Activated T-cell treated with anti-CD3 and anti-CD28 coated beads for 48 hours (primary cell): Measurements from ENCODE around the gene LINC00632.
"Not testable (repeated sequence)": the region's sequence is repeated elsewhere in the genome, so short reads cannot be mapped to it uniquely, and the experiment has no call there.

Source experiments
- DNase-seq: peaks from one replicate; pipeline ENCODE4 v3.0.0-alpha.2; 2020; ENCODE audit warnings: low read depth

The LINC00632 gene

DNA sequence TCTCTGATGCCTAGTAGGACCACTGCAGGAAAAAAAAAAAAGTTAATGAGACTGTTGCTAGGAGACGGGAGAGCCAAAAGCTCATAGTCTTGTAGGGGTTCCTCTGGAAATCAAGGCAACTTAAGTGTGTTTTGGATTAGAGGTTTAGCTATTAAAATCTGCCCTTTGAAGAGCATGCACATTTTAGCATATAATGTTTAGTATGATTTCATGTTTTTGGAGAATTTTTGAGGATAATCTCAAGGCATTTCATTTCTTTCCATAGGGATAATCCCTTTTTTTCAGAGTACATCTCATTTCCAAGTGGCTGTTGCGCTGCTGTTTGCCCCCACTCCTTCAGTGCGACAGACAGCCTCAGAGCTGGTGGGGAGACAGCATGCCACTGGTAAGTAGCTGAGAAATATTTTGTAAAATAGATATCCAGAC lies at the start of gene LINC00632:
TSS of gene LINC00632 (plus strand) at position 339 of the 426 bp plus-strand sequence.
- no peak for DNase-seq

DNA sequence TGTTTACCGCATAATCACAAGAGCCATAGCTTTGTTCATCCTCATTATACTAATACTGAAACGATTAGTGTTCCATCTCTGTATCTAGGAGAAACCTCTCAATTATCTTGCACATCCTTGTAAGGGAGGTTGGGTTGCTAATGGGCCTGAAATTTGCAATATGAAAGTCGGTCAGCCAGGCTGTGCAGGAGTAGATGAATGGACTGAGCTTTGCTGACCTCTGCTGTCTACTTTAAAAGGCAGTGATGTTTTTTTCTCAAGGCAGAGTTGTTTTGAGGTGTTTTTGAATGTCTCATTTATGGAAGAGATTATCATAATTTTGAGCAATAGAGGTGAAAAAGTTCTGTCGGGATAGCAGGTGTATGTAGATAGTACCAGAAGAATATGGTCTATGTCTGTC lies 47.9 kb upstream of the LINC00632 start:
- no peak for DNase-seq

DNA sequence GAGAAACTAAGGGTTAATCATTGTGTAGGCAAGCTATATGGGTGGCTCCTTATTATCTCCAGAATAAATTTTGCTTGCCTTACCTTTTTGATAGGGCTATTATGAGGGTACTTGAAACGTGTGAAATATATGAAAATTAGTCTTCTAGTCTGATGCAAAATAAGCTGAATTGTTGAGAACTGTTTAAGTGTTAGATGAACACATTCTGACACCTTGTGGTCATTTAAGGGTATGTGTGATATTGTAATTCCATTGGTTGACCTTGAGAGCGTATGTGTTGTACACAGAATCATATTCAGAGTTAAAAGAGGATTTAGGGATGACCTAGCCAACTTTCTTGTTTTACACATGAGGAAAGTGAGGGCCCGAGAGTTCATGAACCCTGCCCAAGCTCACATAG lies 44.6 kb upstream of the LINC00632 start:
- no peak for DNase-seq

DNA sequence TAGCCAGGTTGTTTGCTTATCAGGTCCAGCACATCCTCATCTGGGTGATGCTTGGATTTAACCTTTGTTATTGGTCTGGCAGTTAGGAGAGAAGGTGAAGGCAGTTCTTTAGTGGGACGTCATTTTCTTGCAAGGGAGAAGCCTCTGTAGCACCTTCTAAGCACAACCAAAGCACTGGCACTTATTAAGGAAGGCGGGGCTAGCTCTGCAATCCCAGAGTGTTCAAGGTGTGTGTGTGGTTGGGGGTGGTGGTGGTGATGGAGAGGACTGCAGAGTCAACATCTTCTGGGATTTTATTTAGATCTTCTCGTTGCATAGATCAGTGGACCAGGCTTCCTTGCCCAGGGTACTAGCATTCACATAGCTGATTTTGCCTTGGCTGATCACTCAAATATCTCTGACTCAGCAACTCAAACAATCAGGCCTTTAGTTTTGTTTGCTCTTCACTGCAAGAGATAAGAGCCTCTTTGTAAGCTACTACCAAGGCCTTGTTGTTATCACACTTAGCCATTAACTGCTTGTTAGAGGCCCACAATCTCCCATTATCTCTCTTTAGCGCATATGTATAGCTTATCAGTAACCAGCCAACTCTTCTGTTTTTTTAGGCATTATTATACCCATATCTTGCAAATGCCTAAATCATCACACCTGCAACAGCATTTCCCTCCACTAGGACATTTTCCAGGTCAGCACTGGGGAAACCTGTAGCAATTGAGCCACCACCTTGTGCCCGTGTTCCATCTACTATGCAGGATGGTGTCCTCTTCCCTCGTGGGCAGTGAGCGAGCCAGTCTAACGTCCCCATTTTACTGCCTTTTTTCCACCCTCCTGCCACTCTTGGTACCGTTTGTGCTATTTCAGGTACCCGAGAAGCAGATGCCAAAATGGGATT lies 36.5 kb upstream of the LINC00632 start:
- no peak for DNase-seq

DNA sequence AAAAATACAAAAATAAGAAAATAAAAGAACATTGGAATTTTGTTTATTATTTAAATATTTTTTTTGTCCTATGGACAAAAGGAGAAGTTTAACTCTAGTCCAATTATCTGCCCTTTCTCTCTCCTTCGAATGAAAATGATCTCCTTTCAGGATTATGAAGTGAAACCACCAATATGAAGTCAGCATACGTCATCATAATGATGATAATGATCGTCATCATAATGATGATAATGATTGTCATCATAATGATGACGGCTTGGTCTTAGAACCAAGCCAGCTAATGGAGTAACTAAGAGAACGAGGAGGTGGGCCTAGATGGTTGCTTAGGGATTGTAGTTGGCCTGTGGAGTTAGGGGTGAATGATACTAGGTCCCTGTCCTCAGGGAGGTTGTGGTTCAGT lies 21.9 kb upstream of the LINC00632 start:
- DNase-seq: no peak

DNA sequence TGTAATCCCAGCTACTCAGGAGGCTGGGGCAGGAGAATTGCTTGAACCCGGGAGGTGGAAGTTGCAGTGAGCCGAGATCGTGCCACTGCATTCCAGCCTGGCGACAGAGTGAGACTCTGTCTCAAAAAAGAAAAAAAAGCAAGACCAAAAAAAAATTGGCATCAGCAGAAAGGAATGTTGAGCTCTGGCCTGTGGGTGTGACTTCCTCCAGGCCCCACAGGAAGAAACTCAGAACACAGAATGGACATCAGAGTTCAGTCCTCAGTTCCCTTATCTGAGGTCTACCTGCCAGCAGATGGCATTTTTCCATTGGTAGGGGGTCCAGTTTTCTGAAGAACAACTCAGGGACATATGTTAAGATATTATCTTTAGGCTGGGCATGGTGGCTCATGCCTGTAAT lies 18.0 kb upstream of the LINC00632 start:
- not testable (repeated sequence) for DNase-seq

DNA sequence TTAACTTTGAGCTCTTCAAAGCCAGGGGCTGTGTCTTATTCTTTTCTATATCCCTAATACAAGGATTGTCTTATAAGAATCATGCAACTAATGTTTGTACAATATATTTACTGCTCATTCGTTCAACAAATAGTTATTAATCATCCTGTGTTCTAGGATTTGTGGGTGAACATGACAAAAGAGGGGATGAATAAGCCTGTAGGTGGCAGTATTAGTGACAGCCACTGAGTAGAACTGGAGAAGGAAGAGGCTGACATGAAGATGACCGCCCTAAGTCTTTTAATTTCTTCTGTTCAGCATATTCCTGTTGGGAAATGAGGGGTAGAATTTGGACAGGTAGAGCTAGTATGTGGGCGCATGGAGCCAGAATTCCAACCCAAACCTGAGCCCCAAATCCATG lies 11.9 kb upstream of the LINC00632 start:
- no peak for DNase-seq

DNA sequence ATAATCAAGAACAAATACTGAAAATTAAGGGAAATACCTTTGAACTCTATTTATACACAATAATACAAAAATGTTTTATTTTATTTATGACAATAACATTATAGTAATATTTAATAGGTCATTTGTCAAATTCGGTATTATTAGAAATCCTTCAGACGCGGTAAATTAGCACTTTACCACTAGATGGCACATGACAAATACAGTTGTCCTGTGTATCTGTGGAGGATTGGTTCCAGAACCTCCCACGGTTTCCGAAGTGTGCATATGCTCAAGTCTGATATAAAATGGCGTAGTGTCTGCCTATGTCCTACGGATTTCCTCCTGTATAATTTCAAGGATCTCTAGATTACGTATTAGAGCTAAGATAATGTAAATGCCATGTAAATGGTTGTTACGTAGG lies 8.1 kb upstream of the LINC00632 start:
- DNase-seq: no peak

DNA sequence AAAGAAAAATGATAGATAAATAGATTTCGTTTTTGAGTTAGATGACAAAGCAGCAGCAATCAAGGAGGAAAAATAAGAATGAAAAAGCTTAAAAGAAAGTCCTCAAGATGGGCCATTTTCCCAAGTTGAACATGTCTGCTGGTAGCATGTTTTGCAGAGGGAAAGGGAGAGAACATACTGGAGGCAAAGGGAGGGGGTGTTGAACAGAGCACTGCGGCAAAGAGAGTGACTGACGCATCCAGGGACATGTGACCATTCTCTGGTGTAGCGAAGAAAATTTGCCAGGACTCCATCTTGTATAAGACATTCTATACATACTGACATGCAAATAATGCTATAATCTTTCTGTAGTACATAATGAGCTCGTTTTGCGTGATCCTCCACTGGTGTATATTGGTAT lies 1.2 kb downstream of the LINC00632 start:
- no peak for DNase-seq

DNA sequence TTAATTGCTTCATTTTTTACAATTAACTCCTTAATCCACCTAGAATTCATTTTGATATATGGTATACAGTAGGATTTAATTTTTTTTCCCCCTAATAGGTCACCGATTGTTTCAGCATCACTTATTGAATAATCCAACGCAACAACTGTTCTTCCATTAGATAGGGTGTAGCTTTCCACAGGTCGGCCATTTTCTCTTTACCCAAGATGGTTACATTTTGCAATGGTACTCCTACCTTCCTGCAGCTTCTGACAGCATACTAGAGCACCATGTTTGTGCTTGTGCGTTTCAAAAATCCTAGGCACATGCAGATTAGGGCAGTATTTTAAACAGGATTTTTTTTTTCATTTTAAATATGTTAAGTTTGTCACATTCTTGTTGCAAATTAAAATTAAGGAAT lies 2.3 kb downstream of the LINC00632 start:
- DNase-seq: no peak

DNA sequence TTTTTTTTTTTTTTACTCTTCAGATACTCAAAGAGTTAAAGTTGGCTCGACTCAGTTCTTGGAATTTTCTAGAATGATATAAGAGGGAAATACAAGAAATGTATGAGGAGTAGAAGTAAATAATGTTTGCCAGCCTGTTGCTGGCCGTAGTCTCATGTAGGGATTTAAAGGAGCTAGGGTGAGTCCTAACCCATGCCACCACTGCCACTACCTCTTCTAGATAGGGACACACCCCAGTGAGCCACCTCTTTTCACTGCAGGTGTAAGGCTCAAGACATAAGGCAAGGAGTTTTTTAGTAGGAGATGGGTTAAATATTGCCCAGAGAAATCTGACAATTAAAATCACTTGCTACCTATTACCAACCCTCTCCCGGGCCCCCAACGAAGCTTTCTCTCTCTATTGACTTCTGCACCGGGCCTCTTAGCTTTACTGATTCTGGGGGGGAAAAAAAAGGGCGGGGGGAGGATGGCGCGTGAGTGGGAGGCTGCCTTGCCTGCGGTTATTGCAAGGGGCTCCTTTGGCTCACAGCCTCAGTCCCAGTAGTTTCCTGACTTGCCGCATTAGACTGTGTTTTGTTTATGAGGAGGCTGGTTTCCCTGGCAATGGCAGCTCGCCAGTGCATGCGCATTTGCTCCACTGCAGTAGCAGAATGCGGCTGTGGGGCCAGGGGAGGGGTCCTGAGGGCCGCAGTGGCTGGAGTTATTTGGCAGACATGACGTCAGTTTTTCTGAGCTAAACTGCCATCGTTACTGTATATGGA lies 3.0 kb downstream of the LINC00632 start:
- DNase-seq: peak; percentile 10

DNA sequence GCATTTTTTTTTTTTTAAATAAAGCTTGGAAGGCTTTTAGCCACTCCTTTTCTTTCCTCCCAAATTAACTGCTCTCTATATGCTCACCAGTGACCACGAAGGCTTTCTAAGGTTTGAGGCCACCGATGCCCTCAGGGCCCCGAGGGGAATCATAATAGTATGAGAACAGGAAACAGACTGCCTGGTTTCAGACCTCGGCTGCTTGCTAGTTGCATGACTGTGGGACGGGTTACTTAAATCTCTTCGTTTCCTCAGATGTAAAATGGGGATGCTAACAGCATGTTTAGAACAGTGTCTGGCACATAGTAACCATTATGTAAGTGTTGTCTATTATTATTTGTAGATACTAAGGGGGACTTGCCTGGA lies 3.6 kb downstream of the LINC00632 start:
- DNase-seq: no peak

DNA sequence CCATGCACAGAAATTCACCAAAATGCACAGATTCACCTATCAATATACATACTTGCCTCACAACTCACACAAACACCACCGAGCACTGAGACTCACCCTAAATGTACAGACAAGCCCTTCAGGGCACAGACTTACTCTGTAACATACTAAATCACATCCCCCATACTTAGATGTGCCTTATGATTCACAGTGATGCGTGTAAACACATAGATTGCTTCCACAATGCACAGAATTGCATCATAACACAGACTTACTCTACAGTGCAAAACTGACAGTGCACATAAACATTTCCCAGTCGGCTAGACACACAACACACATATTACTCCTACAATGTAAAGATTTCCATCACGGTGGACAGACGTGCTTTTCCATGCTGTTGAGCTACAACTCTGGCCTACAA lies 6.2 kb downstream of the LINC00632 start:
- DNase-seq: no peak

DNA sequence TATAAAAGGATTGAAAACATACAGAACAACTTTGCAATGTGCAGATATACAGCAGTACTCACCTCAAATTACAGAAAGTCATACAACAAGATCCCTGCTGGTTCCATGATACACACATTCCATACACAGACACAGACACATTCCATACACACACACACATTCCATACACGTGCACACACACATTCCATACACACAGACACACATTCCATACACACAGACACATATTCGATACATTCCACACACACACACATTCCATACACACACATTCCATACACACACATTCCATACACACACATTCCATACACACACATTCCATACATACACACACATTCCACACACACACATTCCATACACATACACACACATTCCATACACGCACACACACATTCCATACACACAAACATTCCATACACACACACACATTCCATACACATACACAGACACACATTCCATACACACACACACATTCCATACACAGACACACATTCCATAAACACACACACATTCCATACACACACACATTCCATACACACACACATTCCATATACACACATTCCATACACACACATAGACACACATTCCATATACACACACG lies 13.7 kb downstream of the LINC00632 start:
- DNase-seq: no peak

DNA sequence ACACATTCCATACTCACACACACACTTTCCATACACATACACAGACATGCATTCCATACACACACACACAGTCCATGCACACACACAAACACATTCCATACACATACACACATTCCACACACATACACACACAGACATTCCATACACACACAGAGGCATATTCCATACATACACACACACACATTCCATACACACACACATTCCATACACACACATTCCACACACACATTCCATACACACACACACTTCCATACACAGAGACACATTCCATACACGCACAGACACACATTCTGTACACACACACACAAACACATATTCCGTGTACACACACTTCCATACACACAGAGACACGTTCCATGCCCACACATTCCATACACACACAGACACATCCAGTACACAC lies 14.8 kb downstream of the LINC00632 start:
- DNase-seq: no peak

DNA sequence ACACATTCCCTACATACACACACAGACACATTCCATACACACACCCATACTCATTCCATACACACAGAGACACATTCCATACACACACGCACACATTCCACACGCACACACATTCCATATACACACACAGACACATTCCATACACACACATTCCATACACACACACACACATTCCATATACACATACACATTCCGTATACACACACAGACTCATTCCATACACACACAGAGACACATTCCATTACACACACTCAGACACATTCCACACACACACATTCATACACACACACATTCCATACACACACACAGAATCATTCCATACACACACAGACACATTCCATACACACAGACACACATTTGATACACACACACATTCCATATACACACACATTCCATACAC lies 15.2 kb downstream of the LINC00632 start:
- DNase-seq: no peak

DNA sequence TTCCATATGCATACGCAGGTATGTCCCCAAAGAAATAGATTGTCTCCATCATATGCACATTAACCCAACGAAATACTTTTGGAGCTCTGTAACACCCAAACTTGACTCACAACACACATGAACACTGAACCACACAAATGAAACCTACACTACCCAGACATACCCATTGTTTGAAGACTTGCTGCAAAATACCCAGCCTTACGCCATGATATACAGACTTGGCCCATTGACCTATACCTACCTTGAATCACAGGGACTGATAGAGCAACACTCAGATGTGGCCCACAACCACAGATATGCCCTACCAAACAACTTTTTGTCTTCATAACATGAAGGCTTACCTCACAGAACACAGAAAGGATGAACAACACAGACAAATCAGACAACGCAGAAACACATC lies 15.9 kb downstream of the LINC00632 start:
- no peak for DNase-seq

DNA sequence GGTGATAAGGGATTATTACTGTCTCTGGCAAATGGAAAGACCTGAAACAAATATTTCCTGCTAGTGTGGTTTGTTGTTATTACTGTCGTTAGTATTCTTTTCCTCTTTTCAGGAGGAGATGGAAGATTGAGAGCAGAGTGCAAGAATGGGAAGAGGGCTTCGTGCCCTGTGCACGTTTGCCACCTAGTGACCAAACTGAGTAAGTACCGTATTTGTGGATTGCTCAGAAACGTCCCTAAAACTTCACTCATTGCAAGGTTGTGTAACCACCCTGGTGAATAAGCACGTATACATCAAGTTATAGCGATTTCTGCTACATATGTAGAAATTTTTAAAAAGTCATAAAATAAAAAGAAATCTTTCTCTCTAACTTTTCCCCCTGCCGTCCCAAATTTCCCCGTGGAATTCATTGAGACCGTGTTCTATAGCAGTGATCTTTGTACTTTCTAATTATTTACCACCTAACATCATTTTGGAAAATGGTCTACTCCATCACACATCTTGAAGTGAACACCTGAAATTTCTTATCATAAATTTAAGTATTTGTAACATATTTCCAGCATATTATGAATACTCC lies 24.3 kb downstream of the LINC00632 start:
- DNase-seq: no peak

DNA sequence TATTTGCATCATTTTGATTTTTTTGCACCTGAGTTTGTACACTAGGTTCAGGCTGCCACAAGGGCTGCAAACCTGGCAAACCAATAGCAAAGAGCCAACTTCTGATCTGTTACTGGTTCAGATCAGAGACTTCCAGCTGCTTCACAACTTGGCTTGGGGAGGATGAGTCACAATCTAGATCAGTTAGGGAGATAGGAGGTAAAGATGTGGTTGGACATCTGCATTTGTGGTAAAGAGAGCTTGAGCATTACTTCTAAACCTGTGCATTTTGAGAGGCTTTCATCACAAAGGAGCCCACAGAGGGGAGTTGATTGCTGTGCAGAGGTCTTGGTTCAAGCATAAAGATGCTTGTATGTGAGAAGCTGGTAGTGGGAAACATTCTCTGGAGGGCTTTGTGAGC lies 34.5 kb downstream of the LINC00632 start:
- no peak for DNase-seq

DNA sequence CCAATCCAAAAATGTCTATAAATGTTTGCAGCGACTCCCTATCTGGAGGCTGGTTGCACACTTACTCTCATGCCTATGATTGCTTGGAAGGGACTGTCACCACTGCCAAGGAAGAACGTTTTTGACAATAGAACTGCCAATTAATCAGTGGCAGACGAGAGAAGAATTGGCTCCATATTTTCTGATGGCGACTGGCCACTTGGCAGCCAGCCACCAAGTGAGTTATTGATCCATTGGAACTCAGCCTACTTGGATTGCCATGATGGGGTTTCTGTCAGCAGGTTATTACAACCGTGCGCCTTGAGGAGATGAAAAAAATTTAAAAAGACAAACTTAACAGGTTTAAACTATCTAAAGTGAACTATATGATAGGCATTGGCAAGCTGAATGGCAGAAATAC lies 47.4 kb downstream of the LINC00632 start:
- DNase-seq: no peak

DNA sequence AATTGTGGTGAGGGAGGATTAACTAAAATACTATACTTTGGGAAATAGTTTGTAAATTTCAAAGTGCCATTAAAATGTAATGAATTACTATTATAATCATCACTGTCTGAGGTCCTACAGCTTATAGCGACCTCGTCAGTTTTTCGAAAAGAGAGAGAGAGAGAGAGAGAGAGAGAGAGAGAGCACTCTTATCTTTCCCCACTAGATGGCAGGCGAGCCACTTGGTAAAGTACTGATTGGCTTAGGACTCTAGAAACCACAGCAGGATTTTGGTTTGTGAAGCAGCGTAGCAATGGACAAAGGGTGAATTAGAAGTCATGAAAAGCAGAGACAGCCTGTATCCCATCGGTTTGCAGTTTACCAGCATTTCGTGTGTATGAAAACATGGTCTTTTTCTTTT lies 52.5 kb downstream of the LINC00632 start:
- DNase-seq: no peak

DNA sequence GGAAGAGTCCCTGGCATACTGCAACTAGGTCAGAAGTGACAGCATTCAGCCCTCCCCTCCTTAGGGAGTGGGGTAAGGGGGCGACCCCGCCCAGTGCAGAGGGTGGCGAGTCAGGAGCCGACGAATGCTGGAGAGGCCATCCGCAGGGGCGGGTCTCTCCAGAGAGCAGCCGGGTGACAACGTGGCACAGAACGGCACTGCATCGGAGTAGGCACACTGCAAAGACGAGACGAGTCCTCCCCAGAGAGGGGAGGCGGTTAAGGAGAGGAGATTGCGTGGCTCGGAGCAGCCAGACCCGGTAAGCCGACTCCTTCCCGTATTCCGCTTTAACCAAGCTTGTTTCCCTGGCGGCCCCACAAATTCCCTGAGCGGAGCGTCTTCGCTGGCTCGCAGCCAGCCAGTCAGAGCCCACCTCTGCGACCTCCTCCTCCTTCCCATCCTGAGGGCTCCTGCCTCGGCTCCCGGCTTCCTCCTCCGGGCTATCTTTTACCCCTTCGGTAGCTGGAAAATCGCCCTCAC lies 54.9 kb downstream of the LINC00632 start:
- DNase-seq: no peak
